ENCODE measurements around the gene ABHD5.

Gene ABHD5

DNA sequence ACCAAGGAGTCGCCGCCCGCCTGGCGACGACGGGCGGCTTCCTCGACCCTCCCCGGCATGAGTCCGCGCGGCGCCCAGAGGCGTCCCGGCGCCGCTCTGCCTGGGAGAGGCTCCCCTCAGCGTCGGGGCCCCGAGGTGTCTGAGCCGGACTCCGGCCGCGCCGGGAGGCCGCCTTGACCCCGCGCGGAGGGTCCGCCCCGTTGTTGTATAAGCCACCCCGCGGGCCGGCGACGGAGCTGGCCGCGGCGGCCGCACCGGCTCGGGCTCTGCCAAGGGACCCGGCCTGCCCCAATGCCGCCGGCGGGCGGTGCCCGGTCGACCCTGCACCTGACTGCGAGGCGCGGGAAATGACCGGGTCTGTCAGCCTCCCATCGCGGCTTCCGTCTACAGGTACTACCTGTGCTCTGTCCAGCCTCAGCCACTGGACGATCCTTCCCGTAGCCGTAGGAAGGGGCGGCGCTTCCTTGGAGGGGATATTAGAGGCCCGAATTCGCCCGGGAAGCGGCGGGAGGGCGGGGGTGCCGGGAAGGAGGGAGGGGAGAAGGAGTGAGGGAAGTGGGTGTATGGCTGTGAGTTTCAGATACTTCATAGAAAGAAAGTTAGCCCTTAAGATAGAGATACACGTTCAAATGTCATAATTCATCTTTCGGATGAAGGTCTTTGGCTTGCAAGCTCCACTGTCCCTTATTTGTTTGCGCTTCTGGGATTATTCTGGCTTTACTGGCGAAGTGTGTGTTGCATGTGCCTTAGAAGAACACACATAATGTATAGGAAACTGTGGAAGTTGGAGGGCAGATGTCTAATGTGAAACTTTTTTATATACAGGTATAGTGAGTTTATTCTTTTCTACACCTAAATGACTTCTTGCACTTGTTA is 620 bp downstream of the ABHD5 start:
- ATAC-seq (replicated peaks) (peak; percentile 44 to 47), DNase-seq (peak; percentile 33)
- peak overlapping the region; percentile 89 to 93 for H3K4me3 Mint-ChIP-seq
- no peaks in the 10 kb centered on the region for H3K27me3 Mint-ChIP-seq
- H3K36me3 Mint-ChIP-seq: peaks cover 0 to 2% of the 10 kb centered on the region in 2 donors
- peak overlapping the region; percentile 67 for H3K27ac Mint-ChIP-seq
- no peaks in the 10 kb centered on the region for H3K9me3 Mint-ChIP-seq
- peaks cover 9 to 37% of the 10 kb centered on the region in 2 donors for H3K4me1 Mint-ChIP-seq

DNA sequence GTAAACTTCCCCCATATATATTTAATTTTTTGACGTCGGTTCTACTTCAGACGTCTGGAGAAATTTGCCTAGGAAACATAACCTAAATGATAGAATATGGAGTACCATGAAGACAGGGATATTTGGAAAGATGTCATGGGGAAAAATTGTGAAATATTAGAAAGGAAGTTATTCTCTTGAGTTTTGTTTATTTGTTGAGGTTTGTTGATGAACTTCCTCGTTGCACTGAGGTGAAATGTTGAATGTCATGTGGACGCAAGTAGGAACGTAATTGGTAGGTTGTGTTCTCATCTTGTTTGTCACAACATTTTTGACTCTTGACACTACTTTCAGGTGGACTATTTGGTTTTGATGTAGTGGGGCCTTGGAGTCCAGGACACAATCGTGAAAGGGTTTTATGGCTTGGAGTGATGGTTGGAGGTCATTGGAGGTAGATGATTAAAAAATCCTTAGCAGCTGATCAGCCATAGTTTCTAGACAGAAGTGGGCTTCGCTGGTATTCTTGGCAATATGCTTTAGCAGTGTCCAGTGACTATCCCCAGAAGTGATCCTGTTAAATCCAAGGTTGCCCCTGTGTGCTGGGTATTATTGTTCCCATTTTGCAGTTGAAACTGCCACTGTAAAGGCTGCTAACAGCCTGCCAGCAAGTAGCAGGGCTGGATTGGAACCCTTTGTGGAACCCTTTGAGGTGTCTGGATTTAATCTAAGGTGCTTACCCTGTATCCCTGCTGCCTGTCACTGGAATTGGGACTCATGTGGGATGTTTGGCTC is 1.5 kb downstream of the ABHD5 start:
- peak overlapping the region; percentile 87 to 89 for H3K4me3 Mint-ChIP-seq
- DNase-seq (no peak), ATAC-seq (replicated peaks) (no peak)
- H3K9me3 Mint-ChIP-seq: no peaks in the 10 kb centered on the region
- H3K27me3 Mint-ChIP-seq: no peaks in the 10 kb centered on the region
- H3K27ac Mint-ChIP-seq: no peak overlapping the region
- H3K36me3 Mint-ChIP-seq: peaks cover 0 to 2% of the 10 kb centered on the region in 2 donors
- H3K4me1 Mint-ChIP-seq: peaks cover 11 to 38% of the 10 kb centered on the region in 2 donors

DNA sequence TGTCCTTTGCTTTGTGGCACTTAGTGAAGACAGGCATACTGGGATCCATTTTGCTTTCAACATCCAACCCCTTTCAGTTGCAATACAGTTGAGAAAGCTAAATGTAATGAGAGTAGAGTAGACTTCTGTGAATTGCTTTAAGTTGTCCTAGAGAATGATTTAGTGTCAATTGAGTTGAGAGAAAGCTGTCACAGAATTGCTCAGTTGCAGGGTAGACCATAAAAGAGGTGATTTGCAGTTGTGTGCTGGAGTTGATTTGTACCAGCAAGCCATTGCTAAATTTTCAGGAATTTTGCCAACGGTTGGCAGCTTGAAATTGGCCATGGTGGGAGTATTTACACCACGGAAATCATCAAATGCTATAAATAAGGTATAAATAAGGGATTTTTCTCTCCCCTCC is 2.2 kb downstream of the ABHD5 start:
- ATAC-seq (replicated peaks) (no peak), DNase-seq (no peak)
- Mint-ChIP-seq H3K9me3 (no peaks in the 10 kb centered on the region), H3K4me1 (peaks cover 11 to 38% of the 10 kb centered on the region in 2 donors), H3K4me3 (no peak overlapping the region), H3K27me3 (no peaks in the 10 kb centered on the region), H3K27ac (no peak overlapping the region), H3K36me3 (peaks cover 0 to 2% of the 10 kb centered on the region in 2 donors)

DNA sequence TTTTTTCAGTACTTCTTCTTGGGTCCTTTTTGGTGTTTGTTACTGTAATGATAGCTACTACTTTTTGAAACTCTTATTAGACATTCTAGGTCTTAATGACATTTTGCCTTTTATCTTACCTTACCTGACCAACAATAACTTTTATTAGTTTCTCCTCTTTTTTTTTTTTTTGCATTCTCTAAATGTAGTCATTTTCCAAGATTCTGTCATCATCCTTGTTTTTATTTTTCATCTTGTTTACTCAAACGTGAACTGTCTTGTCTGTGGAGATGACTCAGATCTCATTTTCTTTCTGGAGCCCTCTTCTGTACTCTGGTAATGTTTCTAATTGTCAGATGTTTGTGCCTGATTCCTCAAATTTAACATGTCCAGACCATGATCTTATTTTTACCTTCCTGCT is 2.9 kb downstream of the ABHD5 start:
- no peaks in the 10 kb centered on the region for H3K27me3 Mint-ChIP-seq
- DNase-seq (no peak), ATAC-seq (replicated peaks) (no peak)
- no peak overlapping the region for H3K4me3 Mint-ChIP-seq
- H3K36me3 Mint-ChIP-seq: peaks cover 0 to 2% of the 10 kb centered on the region in 2 donors
- no peaks in the 10 kb centered on the region for H3K9me3 Mint-ChIP-seq
- peaks cover 11 to 38% of the 10 kb centered on the region in 2 donors for H3K4me1 Mint-ChIP-seq
- no peak overlapping the region for H3K27ac Mint-ChIP-seq

DNA sequence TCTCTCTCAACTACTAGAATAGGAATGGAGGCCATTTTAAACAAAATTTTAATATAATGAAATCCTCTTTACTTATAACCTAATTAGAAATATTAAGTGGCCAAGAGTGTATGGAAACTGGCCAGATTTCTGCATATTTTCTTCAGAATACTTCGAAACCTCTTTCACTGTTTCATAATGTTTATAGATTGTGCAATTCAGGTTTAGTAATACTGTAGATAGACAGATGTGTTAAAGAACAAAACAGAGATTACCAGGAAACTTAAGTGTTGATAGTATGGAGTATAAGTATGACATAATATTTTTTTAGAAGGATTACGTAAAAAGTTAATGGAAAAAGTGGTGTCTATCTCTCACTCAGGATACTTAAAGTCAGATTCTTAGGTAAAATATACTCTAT is 4.7 kb downstream of the ABHD5 start:
- no peak for ATAC-seq (replicated peaks)
- H3K9me3 Mint-ChIP-seq: no peaks in the 10 kb centered on the region
- H3K36me3 Mint-ChIP-seq: peaks cover 0 to 4% of the 10 kb centered on the region in 2 donors

DNA sequence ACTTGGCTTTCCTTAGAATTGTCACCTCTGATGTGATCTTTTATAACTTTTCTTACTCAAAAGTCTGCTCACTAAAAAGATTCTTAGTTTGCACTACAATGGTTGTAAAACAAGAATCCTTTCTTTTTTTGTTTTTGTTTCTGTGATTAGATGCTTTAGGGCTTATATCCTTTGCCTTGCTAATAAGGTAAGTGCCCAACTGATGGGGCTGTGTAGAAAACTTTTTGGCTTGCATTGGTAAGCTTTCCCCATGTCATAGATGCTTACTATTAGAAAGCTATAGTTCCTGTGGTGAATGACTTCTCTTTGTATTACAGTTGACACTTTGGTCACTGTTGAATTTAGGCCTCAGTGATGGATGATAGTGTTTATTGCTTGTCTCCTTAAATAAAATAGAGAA is 5.1 kb downstream of the ABHD5 start:
- Mint-ChIP-seq H3K27ac (no peak overlapping the region), H3K27me3 (no peaks in the 10 kb centered on the region), H3K9me3 (no peaks in the 10 kb centered on the region), H3K4me3 (no peak overlapping the region), H3K36me3 (peaks cover 0 to 2% of the 10 kb centered on the region in 2 donors), H3K4me1 (peaks cover 12 to 25% of the 10 kb centered on the region in 2 donors)
- no peak for ATAC-seq (replicated peaks)
- no peak for DNase-seq

More for the DNA sequence above, 4.7 kb downstream of the ABHD5 start:
- Mint-ChIP-seq H3K4me1 (peaks cover 12 to 29% of the 10 kb centered on the region in 2 donors), H3K27ac (no peak overlapping the region), H3K27me3 (no peaks in the 10 kb centered on the region), H3K4me3 (no peak overlapping the region)
- DNase-seq: no peak

DNA sequence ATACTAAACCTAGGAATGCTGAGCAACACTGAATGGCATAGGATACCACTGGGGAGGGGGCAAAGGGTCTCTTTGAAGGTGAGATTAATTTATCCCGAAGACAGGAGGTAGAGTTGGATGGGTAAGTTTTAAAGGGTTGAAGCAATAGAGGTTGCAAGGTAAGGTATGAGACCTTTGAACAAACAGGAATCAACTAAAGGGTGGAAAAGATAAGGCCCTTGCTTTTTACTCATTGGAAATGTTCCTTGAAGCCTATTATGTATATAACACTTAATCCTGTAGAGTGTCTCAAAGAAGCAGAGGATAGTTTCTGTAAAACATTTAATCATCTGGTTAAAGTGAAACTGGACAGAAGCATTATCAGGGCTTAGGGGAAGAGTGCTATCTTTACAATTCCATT is 5.7 kb downstream of the ABHD5 start:
- H3K9me3 Mint-ChIP-seq: no peaks in the 10 kb centered on the region
- no peak for ATAC-seq (replicated peaks)
- peaks cover 12 to 23% of the 10 kb centered on the region in 2 donors for H3K4me1 Mint-ChIP-seq
- peaks cover 0 to 2% of the 10 kb centered on the region in 2 donors for H3K36me3 Mint-ChIP-seq
- no peak for DNase-seq
- no peak overlapping the region for H3K27ac Mint-ChIP-seq
- no peak overlapping the region for H3K4me3 Mint-ChIP-seq
- H3K27me3 Mint-ChIP-seq: no peaks in the 10 kb centered on the region

DNA sequence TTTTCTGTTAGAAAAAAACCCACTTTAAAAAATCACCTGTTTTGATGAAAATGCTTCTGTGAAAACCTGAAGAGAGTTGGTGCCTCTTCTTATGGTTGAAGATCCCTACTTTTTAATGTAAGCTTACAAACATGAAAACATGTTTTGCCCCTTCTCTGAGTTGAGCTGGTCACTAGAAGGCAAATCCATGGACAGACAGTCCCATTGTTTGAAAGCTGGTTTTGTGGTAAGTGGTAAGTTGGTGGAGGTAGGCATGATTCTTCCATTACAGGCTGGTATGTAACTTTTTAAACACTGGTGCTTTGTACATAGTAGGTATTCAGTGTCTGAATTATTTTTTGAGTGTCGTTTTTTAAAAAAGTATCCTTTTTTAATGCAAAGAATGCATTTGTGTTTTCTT is 6.1 kb downstream of the ABHD5 start:
- Mint-ChIP-seq H3K4me3 (no peak overlapping the region), H3K4me1 (peaks cover 10 to 18% of the 10 kb centered on the region in 2 donors), H3K27ac (no peak overlapping the region)

DNA sequence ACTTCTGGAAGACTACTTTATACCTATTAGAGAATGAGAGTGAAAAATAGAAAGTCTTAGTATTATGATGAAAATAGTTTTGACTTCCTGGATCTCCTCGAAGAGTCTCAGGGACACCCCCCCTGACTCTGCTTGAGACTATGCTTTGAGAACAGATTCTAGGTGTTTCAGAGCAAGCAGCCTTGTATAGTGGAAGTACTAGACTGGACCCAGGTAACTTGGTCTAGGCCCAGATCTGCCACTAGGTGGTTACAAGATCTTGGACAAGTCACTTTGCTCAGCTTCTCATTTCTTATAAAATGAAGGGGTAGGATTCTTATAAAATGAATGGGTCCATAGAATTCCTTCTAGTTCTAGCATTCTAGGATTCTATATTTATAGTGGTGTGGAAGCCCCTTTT is 9.1 kb downstream of the ABHD5 start:
- H3K27me3 Mint-ChIP-seq: no peaks in the 10 kb centered on the region
- no peak overlapping the region for H3K27ac Mint-ChIP-seq
- H3K9me3 Mint-ChIP-seq: no peaks in the 10 kb centered on the region
- H3K4me3 Mint-ChIP-seq: no peak overlapping the region
- DNase-seq: no peak
- ATAC-seq (replicated peaks): peak; percentile 50 to 68
- H3K36me3 Mint-ChIP-seq: peaks cover 5 to 9% of the 10 kb centered on the region in 2 donors
- peaks cover 9 to 10% of the 10 kb centered on the region in 2 donors for H3K4me1 Mint-ChIP-seq

More for the DNA sequence above, 6.1 kb downstream of the ABHD5 start:
- Mint-ChIP-seq H3K36me3 (peaks cover 0 to 2% of the 10 kb centered on the region in 2 donors), H3K9me3 (no peaks in the 10 kb centered on the region), H3K27me3 (no peaks in the 10 kb centered on the region)
- DNase-seq: no peak
- no peak for ATAC-seq (replicated peaks)

DNA sequence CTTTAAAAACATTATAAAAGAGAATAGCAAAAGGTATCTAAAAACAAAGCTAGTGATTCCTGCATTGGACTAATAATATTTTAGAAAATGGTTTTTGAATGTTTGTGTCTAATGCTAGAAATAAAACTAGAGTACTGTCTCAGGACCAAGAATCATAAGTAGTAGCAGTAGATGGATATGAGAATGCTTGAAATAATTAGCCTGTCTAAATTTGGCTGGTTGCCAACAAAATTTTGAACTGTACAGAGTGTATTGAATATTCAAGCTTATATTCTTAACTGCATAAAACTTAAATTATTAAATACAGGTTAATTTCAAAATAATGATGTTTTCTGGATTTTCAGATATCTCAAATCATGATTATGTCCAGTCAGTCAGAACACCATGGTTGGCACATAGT is 14.0 kb downstream of the ABHD5 start:
- Mint-ChIP-seq H3K4me1 (peaks cover 3 to 5% of the 10 kb centered on the region in 2 donors), H3K27ac (no peak overlapping the region), H3K4me3 (no peak overlapping the region), H3K9me3 (no peaks in the 10 kb centered on the region), H3K36me3 (peaks cover 13 to 15% of the 10 kb centered on the region in 2 donors), H3K27me3 (no peaks in the 10 kb centered on the region)
- ATAC-seq (replicated peaks) (no peak), DNase-seq (no peak)

DNA sequence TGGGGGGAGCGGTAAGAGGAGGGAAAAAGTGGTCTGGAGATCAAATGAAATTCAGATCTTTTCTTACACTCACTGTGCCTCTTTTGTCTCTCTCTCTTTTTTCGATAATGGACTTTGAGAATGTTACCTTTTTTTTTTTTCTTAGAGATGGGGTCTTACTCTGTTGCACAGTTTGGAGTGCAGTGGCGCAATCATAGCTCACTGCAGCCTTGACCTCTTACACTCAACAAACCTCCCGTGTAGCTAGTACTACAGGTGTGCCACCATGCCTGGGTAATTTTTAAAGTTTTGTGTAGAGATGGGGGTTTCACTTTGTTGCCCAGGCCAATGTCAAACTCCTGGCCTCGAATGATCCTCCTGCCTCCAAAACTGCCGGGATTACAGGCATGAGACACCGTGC is 15.6 kb downstream of the ABHD5 start:
- peaks cover 3 to 5% of the 10 kb centered on the region in 2 donors for H3K4me1 Mint-ChIP-seq
- ATAC-seq (replicated peaks) (no peak), DNase-seq (no peak)
- H3K4me3 Mint-ChIP-seq: no peak overlapping the region
- H3K27me3 Mint-ChIP-seq: no peaks in the 10 kb centered on the region
- no peak overlapping the region for H3K27ac Mint-ChIP-seq
- peaks cover 10 to 15% of the 10 kb centered on the region in 2 donors for H3K36me3 Mint-ChIP-seq
- H3K9me3 Mint-ChIP-seq: no peaks in the 10 kb centered on the region

DNA sequence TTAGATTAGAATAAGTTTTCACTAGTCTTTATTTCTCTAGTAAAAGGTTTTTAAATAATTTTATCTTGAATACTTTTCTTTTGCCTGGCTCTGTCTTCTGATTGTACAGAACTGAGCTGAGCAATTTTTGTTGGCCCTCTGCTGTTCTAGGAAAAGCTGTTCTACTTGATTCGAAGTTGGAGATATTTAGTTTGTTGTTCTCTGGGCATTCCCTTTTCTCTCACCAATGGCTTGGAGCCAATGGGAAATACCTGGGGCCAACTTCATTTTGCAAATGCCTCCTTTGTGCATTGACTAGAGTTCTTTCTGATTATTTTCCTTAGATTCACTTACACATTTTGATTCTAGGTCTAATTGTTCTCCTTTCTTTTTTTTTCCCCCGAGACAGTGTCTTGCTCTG is 16.5 kb downstream of the ABHD5 start:
- Mint-ChIP-seq H3K36me3 (peaks cover 18 to 22% of the 10 kb centered on the region in 2 donors), H3K9me3 (no peaks in the 10 kb centered on the region), H3K27me3 (no peaks in the 10 kb centered on the region), H3K27ac (no peak overlapping the region), H3K4me1 (peaks cover 3 to 5% of the 10 kb centered on the region in 2 donors), H3K4me3 (no peak overlapping the region)
- ATAC-seq (replicated peaks) (no peak), DNase-seq (no peak)

DNA sequence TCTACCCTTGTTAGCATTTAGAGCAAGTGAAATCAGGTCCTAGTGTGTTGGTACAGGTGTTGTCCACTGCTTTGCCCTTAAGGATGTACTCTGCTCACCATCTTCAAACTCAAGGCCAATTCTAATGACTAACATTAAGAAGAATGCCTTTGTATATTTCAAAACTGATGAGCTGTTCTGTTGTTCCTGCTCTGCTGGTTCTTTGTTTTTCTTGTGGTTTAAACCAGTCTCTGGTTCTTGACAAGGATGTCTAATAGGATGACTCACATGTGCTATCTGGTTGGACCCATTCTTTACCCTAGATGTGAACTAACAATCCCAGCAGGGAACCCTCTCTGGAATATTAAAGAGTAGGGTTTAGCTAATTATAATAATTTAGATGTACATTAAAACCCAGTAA is 17.3 kb downstream of the ABHD5 start:
- no peaks in the 10 kb centered on the region for H3K9me3 Mint-ChIP-seq
- no peaks in the 10 kb centered on the region for H3K27me3 Mint-ChIP-seq
- no peak overlapping the region for H3K27ac Mint-ChIP-seq
- ATAC-seq (replicated peaks): no peak
- H3K4me1 Mint-ChIP-seq: peaks cover 3 to 5% of the 10 kb centered on the region in 2 donors
- peaks cover 24 to 27% of the 10 kb centered on the region in 2 donors for H3K36me3 Mint-ChIP-seq
- no peak for DNase-seq
- H3K4me3 Mint-ChIP-seq: no peak overlapping the region

DNA sequence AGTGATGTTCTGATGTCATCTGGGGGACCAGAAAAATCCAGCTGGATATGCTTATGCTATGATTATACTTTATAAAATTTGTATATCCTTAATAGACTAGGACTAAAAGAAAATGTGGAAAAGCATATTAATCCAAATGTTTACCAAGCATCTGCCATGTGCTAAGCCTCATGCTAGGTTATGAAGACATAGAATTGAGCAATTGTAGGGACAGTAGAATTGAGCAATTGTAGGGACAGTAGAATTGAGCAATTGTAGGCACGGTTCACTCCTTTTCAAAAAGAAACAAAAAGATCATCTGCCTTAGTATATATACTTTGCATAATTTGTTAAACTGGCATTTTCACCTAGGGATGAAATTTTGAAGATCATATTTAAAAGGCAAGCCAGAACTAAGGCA is 18.3 kb downstream of the ABHD5 start:
- H3K9me3 Mint-ChIP-seq: no peaks in the 10 kb centered on the region
- H3K4me1 Mint-ChIP-seq: peaks cover 3 to 5% of the 10 kb centered on the region in 2 donors
- H3K36me3 Mint-ChIP-seq: peaks cover 33 to 35% of the 10 kb centered on the region in 2 donors
- no peaks in the 10 kb centered on the region for H3K27me3 Mint-ChIP-seq
- ATAC-seq (replicated peaks) (no peak), DNase-seq (no peak)
- no peak overlapping the region for H3K27ac Mint-ChIP-seq
- no peak overlapping the region for H3K4me3 Mint-ChIP-seq
